Measurements from ENCODE around the gene C2orf69. TPM values are rescaled to one million over a fixed set of nuclear protein-coding genes. Genes with fewer than 3 reads are reported as not detected.

C2orf69 gene
- total RNA-seq, 4 donors from 2014 or later: 11.5 to 15.4 (median 12.5) TPM

GRCh38 chr2:199929262-199929661 lies 18.2 kb downstream of the C2orf69 start:
- DNase-seq (ENCODE audit: low spot score) (no peak), ATAC-seq (ENCODE audit: low FRiP score) (no peak)
- no peak for TF ChIP-seq CTCF (IDR thresholded peaks at IDR 0.05)

GRCh38 chr2:199932312-199932855 lies 21.3 kb downstream of the C2orf69 start:
- no peak for ATAC-seq (ENCODE audit: low FRiP score)
- no peak for TF ChIP-seq CTCF (IDR thresholded peaks at IDR 0.05)
- DNase-seq (ENCODE audit: low spot score): no peak

- no peak for ATAC-seq (ENCODE audit: low FRiP score)
- no peak for TF ChIP-seq CTCF (IDR thresholded peaks at IDR 0.05)
- DNase-seq (ENCODE audit: low spot score): no peak
Observed at GRCh38 chr2:199933466-199933865, 22.4 kb downstream of the C2orf69 start.

- DNase-seq (ENCODE audit: low spot score): no peak
- no peak for TF ChIP-seq CTCF (IDR thresholded peaks at IDR 0.05)
- ATAC-seq (ENCODE audit: low FRiP score): no peak
Observed at GRCh38 chr2:199936554-199936953, 25.5 kb downstream of the C2orf69 start.

GRCh38 chr2:199940373-199940772 lies 29.3 kb downstream of the C2orf69 start:
- no peak for TF ChIP-seq CTCF (IDR thresholded peaks at IDR 0.05)
- ATAC-seq (ENCODE audit: low FRiP score) (no peak), DNase-seq (ENCODE audit: low spot score) (no peak)

- ATAC-seq (ENCODE audit: low FRiP score): no peak
Observed at GRCh38 chr2:199943373-199943772, 32.3 kb downstream of the C2orf69 start.

More at GRCh38 chr2:199943373-199943772, 32.3 kb downstream of the C2orf69 start:
- no peak for DNase-seq (ENCODE audit: low spot score)
- TF ChIP-seq CTCF (IDR thresholded peaks at IDR 0.05): no peak

Data from omental fat pad (tissue), 4 donors.